Mammary epithelial cell (primary cell): ENCODE results near the gene PLCG1.

Experiments used
- CTCF ChIP-seq, 2 donors: IDR thresholded peaks in 1 of 2; conservative IDR thresholded peaks in 1 of 2; 2 replicates each; pipeline ENCODE4 v1.5.1; 2011 to 2012; ENCODE audit warnings: inconsistent platforms in 2 of 2, low read length in 2 of 2, mild to moderate bottlenecking in 2 of 2, control low read depth in 1 of 2, low read depth in 1 of 2; ENCODE audit not compliant: insufficient read depth in 1 of 2; ENCODE audit errors: extremely low read depth in 1 of 2
- EZH2 ChIP-seq: IDR thresholded peaks from 2 replicates; pipeline ENCODE4 v1.6.1; 2012; ENCODE audit warnings: low read length, inconsistent platforms, borderline replicate concordance

- TF ChIP-seq CTCF (conservative IDR thresholded peaks at IDR 0.05 in 1 of 2, IDR thresholded peaks at IDR 0.05 in 1 of 2; ENCODE audit: extremely low read depth in 1 of 2, insufficient read depth in 1 of 2, low read depth in 1 of 2, low read length in 2 of 2) (no peak), EZH2 (no peak)
These were observed 80.1 kb downstream of the PLCG1 start for GRCh38 chr20:41217422-41217821.
